ENCODE results near the gene YY1.
A peak's percentile ranks its signal among the peaks of the same experiment; 100 is the strongest.
"Not testable (repeated sequence)": the region's sequence is repeated elsewhere in the genome, so short reads cannot be mapped to it uniquely, and the experiment has no call there.

The YY1 gene

GRCh38 chr14:100243020-100243419 is 4.1 kb downstream of the YY1 start:
- DNase-seq (ENCODE audit: low read depth): no peak

GRCh38 chr14:100246809-100247428 is 8.0 kb downstream of the YY1 start:
- DNase-seq (ENCODE audit: low read depth): peak; percentile 83

DNA sequence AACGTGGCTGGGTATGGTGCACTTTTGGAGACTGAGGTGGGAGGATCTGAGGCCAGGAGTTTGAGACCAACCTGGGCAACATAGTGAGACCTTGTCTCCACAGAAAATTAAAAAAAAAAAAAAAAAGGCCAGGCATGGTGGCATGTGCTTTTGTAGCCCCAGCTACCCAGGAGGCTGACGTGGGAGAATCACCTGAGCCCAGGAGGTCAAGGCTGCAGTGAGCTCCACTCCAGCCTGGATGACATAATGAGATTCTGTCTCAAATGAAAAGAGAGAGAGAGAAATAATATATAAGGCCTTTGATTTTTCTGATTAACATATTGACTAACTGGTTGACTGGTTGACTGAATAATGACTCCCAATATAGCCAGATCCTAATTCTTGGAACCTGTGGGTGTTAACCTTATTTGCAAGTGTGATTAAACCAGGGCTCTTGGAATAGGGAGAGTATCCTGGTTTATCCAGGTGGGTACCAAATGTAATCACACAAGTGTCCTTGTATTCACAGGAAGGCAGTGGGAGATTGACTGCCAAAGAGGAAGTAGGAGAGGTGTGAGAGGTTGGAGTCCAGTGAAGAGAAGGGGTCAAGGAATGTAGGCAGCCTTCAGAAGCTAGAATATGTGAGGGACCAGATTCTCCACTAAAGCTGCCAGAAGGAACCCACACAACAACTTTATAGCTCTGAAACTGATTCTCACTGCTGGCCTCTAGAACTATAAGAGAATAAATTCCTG is 12.0 kb downstream of the YY1 start:
- DNase-seq (ENCODE audit: low read depth): no peak

DNA sequence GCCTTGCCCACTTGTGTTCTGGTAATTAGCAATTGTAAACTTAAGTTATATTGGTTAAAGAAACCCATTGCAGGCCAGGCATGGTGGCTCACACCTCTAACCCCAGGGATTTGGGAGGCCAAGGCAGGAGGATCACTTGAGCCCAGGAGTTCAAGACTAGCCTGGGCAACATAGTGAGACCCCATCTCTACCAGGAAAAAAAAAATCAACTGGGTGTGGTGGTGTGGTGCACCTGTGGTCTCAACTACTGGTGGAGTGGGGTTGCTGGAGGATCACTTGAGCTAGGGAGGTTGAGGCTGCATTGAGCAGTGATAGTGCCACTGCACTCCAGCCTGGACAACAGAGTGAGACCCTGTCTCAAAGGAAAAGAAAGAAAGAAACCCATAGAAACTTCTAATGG is 13.7 kb downstream of the YY1 start:
- DNase-seq (ENCODE audit: low read depth): no peak

GRCh38 chr14:100256339-100256895 is 17.5 kb downstream of the YY1 start:
- no peak for DNase-seq (ENCODE audit: low read depth)

DNA sequence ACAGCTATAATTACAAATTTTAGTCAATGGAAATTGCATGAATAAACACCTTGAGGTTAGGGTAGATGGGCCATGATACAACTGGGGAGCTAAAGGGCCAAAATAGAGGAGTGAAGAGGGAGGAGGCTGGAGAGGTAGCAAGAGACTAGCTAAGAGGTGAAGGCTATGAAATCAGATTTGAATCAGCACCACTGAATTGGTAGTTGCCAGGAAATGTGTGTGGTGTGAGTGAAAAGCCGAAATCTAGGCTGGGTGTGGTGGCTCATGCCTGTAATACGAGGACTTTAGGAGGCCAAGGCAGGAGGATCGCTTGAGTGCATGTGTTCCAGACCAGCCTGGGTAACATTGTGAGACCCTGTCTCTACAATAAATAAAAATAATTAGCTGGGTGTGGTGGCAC is 22.7 kb downstream of the YY1 start:
- no peak for DNase-seq (ENCODE audit: low read depth)

DNA sequence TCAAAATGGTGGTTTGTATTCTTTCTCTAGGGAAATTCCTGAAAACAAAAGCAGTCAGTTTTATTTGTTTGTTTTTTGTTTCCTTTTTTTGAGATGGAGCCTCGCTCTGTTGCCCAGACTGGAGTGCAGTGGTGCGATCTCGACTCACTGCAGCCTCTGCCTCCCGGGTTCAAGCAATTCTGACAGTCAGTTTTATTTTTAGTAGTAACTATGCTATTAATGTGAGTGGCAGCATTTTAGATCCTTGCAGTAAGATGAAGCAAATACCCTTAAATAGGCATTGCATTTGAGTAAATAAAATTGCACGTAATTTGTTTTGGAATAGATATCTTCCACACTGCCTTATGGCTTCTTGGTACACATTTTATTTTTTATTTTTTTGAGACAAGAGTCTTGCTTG is 23.6 kb downstream of the YY1 start:
- no peak for DNase-seq (ENCODE audit: low read depth)

DNA sequence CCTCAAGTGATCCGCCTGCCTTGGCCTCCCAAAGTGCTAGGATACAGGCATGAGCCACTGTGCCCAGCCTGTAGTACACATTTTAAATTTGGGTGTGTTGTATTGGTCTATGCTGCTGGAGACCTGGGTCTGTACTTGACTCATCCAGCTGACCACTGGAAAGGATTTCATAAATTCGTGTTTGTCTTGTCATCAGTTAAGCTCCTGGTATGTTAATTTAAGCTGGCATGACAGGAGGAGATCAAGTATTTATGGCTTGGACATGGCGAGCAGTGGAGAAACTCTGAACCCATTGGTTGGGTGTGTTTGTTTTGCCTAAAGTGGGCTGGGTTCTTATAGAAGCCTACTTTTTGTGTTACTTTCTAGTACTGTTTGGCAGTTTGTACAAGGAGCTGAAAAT is 24.2 kb downstream of the YY1 start:
- DNase-seq (ENCODE audit: low read depth): peak; percentile 36

DNA sequence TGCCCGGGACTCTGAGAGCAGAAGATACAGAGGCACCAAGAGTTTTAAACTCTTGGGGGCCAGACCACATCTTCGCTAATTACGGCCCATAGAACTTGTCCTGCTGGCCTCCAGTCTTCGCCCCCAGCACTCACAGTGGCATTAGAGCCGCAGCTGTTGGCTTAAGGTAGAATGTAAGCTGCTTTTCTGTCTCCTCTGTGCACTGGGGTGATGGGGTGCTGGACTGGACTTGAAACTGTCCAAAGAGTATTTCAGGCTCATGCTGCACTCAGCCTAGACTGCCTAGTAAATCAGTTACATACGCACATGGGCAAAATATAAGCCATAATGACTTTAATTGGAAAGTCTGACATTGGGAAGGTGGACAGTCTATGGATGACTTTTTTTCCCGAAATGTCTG is 29.0 kb downstream of the YY1 start:
- DNase-seq (ENCODE audit: low read depth): no peak

GRCh38 chr14:100268591-100269207 is 29.8 kb downstream of the YY1 start:
- no peak for DNase-seq (ENCODE audit: low read depth)

GRCh38 chr14:100271247-100271939 is 32.4 kb downstream of the YY1 start:
- DNase-seq (ENCODE audit: low read depth): peak; percentile 44

GRCh38 chr14:100274250-100274649 is 35.3 kb downstream of the YY1 start:
- no peak for DNase-seq (ENCODE audit: low read depth)

DNA sequence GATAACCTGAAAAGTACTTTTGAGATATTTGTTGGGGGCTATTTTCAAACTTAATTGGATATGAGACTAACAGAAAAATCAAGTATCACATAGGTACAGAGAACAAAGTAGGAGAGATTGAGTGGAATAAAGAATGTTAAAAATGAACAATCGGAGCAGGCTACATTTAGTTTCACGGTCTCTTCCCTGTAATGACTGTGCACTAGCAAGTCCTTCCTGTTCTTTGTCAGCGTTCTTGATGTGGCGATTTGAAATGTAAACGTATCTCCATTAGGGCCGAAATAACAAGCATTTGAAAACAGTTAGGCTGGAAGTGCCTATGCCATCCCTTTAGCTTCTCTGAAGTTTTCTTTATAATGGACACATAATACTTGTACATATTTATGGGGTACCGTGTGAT is 36.3 kb downstream of the YY1 start:
- no peak for DNase-seq (ENCODE audit: low read depth)

DNA sequence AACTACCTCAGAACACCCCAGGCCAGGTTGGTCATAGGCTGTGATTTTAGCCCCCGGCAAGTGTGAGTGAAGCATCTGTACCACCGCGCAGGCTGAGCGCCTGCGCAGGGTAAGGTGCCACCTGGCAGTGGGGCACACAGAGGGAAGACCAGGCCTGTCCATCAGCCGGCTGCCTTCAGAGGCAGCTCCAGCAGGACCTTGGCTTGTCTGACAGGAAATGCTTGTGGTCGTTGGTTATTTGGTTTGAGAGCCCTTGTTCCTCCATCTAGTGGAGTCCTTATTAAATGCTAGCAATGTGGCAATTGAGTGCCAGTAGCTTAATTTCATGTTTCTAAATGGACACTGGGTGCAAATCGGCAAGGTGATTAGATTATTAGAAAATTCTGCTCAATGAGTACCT is 39.8 kb downstream of the YY1 start:
- DNase-seq (ENCODE audit: low read depth): peak; percentile 71

DNA sequence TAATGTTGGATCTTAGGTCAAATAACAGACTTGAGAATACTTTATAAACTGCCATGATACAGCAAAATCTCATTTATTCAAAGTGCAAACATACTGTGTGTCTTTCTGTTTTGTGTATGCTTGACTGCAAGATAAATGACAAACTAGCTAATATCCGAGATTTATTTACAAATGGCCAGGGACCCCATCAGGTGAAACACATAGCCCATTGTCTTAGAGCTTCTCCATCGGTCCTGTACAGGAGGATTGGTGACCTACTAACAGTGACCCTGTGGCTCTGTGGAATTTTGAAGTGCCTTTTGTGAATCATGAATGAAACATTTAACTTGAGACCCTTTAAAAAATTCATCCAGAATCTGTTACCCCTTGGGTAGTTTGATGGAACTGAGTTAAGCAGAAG is 40.2 kb downstream of the YY1 start:
- no peak for DNase-seq (ENCODE audit: low read depth)

- no peak for DNase-seq (ENCODE audit: low read depth)
Measured at GRCh38 chr14:100279563-100279962, 40.6 kb downstream of the YY1 start.

GRCh38 chr14:100281286-100282082 is 42.5 kb downstream of the YY1 start:
- DNase-seq (ENCODE audit: low read depth): no peak

- DNase-seq (ENCODE audit: low read depth): no peak
Measured at GRCh38 chr14:100282083-100282350, 43.1 kb downstream of the YY1 start.

GRCh38 chr14:100282766-100283419 is 43.9 kb downstream of the YY1 start:
- DNase-seq (ENCODE audit: low read depth): no peak

- not testable (repeated sequence) for DNase-seq (ENCODE audit: low read depth)
Measured at GRCh38 chr14:100283436-100283835, 44.5 kb downstream of the YY1 start.
